Aorta (tissue), 5 donors: Measurements from ENCODE around the gene C9orf78. TPM values are rescaled to one million over a fixed set of nuclear protein-coding genes. Genes with fewer than 3 reads are reported as not detected.

Experiments
- ATAC-seq: fragments of 200-7000 bp; cut with Tn5 transposase; one replicate; pipeline ENCODE4 v1.9.1; 2022; ENCODE audit warnings: moderate library complexity; ENCODE audit not compliant: low FRiP score
- DNase-seq, 2 donors: peaks; one replicate each; pipeline ENCODE4 v3.0.0-alpha.2; 2020
- H3K27ac ChIP-seq, 2 donors: one replicate each; pipeline ENCODE4 v1.5.1; 2013; ENCODE audit warnings: low read length in 2 of 2, mild to moderate bottlenecking in 2 of 2, moderate library complexity in 2 of 2, control low read depth in 1 of 2, inconsistent platforms in 1 of 2, low read depth in 1 of 2
- H3K27me3 ChIP-seq, 2 donors: one replicate each; pipeline ENCODE4 v1.6.1; 2013; ENCODE audit warnings: control low read depth in 1 of 2, low read length in 1 of 2, mild to moderate bottlenecking in 1 of 2, moderate library complexity in 1 of 2; ENCODE audit not compliant: insufficient read depth in 2 of 2, control insufficient read depth in 1 of 2
- H3K36me3 ChIP-seq, 2 donors: one replicate each; pipeline ENCODE4 v1.6.1; 2013; ENCODE audit warnings: control low read depth in 1 of 2, low read length in 1 of 2, mild to moderate bottlenecking in 1 of 2; ENCODE audit not compliant: insufficient read depth in 2 of 2, control insufficient read depth in 1 of 2
- H3K4me1 ChIP-seq, 2 donors: one replicate each; pipeline ENCODE4 v1.6.1; 2013; ENCODE audit warnings: low read length in 2 of 2, control low read depth in 1 of 2, mild to moderate bottlenecking in 1 of 2, moderate library complexity in 1 of 2; ENCODE audit not compliant: insufficient read depth in 2 of 2, control insufficient read depth in 1 of 2
- H3K4me3 ChIP-seq, 2 donors: one replicate each; pipeline ENCODE4 v1.5.1; 2013; ENCODE audit warnings: low read length in 2 of 2, control low read depth in 1 of 2, mild to moderate bottlenecking in 1 of 2
- H3K9me3 ChIP-seq: one replicate; pipeline ENCODE4 v1.6.1; 2013; ENCODE audit warnings: mild to moderate bottlenecking, low read length; ENCODE audit not compliant: control insufficient read depth
- WGBS, 2 donors: extraction: QIAGEN DNeasy Blood & Tissue Kit; methylation state at CpG; one replicate each; pipeline ENCODE4 v1.1.7; 2013; 5-methylcytosine and 5-hydroxymethylcytosine counted together
- intact Hi-C, 2 donors: fragments of 100-400 bp; cut with DNase I; formaldehyde crosslinking; loops; one replicate each; pipeline versions ENCODE4 v1.14.2 to v1.15.0; 2022
- polyA plus RNA-seq, 2 donors: library from polyadenylated mRNA; stranded (reverse); fragments of 200-250 nt; gene quantifications; one replicate each; pipeline ENCODE4 v1.2.3, GENCODE V29; 2013
- total RNA-seq, 2 donors: library from RNA; stranded (reverse); fragmentation: NEBNext Ultra II Directional; extraction: Animal tissue kit (Norgen Biotek cat#: 25700); gene quantifications; one replicate each; pipeline ENCODE4 v1.2.1, GENCODE V29; 2021
- donor health status: healthy with polysubstance abuse.
- donor health status: Bipolar disorder and iron deficiency.
- donor health status: DM: no; HTN: no; CAD: no.
- donor health status: DM: no; HTN: no; CAD: no.
- donor health status: DM: yes; HTN: yes; CAD: no.

C9orf78 gene
- total and polyA plus RNA-seq, 4 donors = 33.8 to 93.0 (median 52.8) TPM

- H3K36me3 ChIP-seq = peaks cover 0 to 8% of the 10 kb centered on the region in 2 donors
These were observed 26.4 kb upstream of the C9orf78 start for GRCh38 chr9:129861447-129861827.

GRCh38 chr9:129860653-129861446 is 25.8 kb upstream of the C9orf78 start:
- intact Hi-C loops = no loop called here
- no peak for DNase-seq
- WGBS, 2 donors = 73 to 75% methylated on average over 11 of the region's 11 CpGs
- H3K27me3 ChIP-seq = no peaks in the 10 kb centered on the region
- peaks cover 0 to 9% of the 10 kb centered on the region in 2 donors for H3K4me1 ChIP-seq
- ATAC-seq = no peak
- no peaks in the 10 kb centered on the region for H3K9me3 ChIP-seq
- no peak overlapping the region for H3K27ac ChIP-seq
- H3K4me3 ChIP-seq = no peak overlapping the region
- peaks cover 0 to 5% of the 10 kb centered on the region in 2 donors for H3K36me3 ChIP-seq

More at GRCh38 chr9:129861447-129861827, 26.4 kb upstream of the C9orf78 start:
- Histone ChIP-seq H3K9me3 (no peaks in the 10 kb centered on the region), H3K27ac (no peak overlapping the region), H3K4me3 (no peak overlapping the region), H3K27me3 (no peaks in the 10 kb centered on the region), H3K4me1 (peaks cover 0 to 5% of the 10 kb centered on the region in 2 donors)
- DNase-seq = no peak
- WGBS, 2 donors = 83 to 84% methylated on average over 12 of the region's 12 CpGs
- intact Hi-C loops = no loop called here
- no peak for ATAC-seq

DNA sequence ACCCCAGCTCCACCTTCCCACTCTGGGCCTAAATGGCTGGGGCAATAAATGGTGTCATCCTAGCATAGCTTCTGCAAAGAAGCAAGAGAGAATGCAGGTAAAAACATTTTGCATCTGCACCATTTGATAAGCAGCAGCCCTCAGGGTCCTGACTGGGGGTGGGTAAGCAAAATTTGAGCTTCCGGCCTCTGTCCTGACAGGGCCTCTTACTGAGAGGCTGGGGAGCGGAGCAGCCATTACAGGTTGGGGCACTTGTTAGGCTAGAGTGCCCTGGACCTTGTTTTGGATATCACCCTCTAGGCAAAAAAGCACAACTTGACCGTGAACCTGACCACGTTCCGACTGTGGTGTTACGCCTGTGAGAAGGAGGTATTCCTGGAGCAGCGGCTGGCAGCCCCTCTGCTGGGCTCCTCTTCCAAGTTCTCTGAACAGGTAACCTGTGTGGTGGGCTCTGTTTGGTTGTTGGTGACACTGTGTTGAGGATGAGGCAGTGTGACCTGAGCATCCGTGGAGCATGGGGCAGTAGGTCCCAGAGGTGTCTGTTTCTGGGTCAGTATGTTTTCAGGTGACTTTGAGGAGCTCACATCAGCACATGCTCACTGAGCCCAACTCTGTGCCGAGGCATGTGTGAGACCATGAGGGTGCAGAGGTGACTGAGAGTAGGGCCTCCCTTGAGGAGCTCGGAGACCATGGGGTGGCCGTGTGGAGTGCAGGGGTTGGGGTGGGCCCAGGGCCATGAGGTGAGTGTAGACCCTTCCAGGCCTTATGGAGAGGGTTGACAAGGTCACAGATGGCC is 23.3 kb upstream of the C9orf78 start:
- H3K4me3 ChIP-seq = no peak overlapping the region
- H3K36me3 ChIP-seq = peaks cover 0 to 5% of the 10 kb centered on the region in 2 donors
- H3K27ac ChIP-seq = peak overlapping the region in 1 of 2 donors; percentile 12
- H3K9me3 ChIP-seq = no peaks in the 10 kb centered on the region
- no peak for DNase-seq
- H3K27me3 ChIP-seq = no peaks in the 10 kb centered on the region
- intact Hi-C loops = no loop called here
- 85 to 86% methylated on average over 11 of the region's 11 CpGs for WGBS, 2 donors
- ATAC-seq = no peak
- H3K4me1 ChIP-seq = peaks cover 0 to 9% of the 10 kb centered on the region in 2 donors

GRCh38 chr9:129857207-129857606 is 22.1 kb upstream of the C9orf78 start:
- 60 to 63% methylated on average over 7 of the region's 7 CpGs for WGBS, 2 donors
- no peak for ATAC-seq
- H3K4me1 ChIP-seq = peaks cover 0 to 9% of the 10 kb centered on the region in 2 donors
- intact Hi-C loops = no loop called here
- H3K27me3 ChIP-seq = no peaks in the 10 kb centered on the region
- DNase-seq = no peak
- no peaks in the 10 kb centered on the region for H3K9me3 ChIP-seq
- H3K4me3 ChIP-seq = no peak overlapping the region
- peak overlapping the region; percentile 12 to 92 for H3K27ac ChIP-seq
- H3K36me3 ChIP-seq = peaks cover 0 to 6% of the 10 kb centered on the region in 2 donors

- WGBS, 2 donors = 95 to 97% methylated on average over 4 of the region's 4 CpGs
- intact Hi-C loops = no loop called here
- no peak overlapping the region for H3K4me3 ChIP-seq
- DNase-seq (no peak), ATAC-seq (no peak)
- peak overlapping the region in 1 of 2 donors; percentile 58 for H3K27ac ChIP-seq
- peaks cover 0 to 6% of the 10 kb centered on the region in 2 donors for H3K36me3 ChIP-seq
- peaks cover 0 to 9% of the 10 kb centered on the region in 2 donors for H3K4me1 ChIP-seq
- no peaks in the 10 kb centered on the region for H3K27me3 ChIP-seq
- no peaks in the 10 kb centered on the region for H3K9me3 ChIP-seq
These were observed 19.6 kb upstream of the C9orf78 start for GRCh38 chr9:129854588-129855110.

GRCh38 chr9:129853614-129854013 is 18.5 kb upstream of the C9orf78 start:
- no peaks in the 10 kb centered on the region for H3K27me3 ChIP-seq
- no peak overlapping the region for H3K4me3 ChIP-seq
- intact Hi-C loops = no loop called here
- 57 to 60% methylated on average over 3 of the region's 3 CpGs for WGBS, 2 donors
- peaks cover 0 to 6% of the 10 kb centered on the region in 2 donors for H3K36me3 ChIP-seq
- no peaks in the 10 kb centered on the region for H3K9me3 ChIP-seq
- H3K27ac ChIP-seq = peak overlapping the region in 1 of 2 donors; percentile 32
- peaks cover 0 to 9% of the 10 kb centered on the region in 2 donors for H3K4me1 ChIP-seq
- DNase-seq (no peak), ATAC-seq (no peak)

DNA sequence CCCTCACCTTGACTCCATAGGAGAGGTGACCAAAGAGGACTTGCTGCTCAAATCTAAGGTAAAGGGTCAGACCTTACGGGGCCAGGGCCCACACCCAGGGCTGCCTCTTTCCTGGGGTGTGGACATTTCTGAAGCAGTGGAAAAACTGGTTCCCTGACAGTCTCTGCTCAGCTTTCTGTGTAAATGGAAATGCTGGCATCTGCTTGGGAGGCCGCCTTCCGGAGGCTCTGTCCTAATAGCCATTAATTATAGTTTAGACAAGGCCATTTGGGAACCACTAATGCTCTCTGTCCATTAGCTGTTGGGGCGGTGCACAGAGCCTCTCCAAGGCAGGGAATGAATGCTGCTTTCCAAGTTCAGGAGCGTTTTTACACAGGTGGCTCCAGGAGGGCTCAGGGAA is 17.5 kb upstream of the C9orf78 start:
- Histone ChIP-seq H3K36me3 (peaks cover 0 to 6% of the 10 kb centered on the region in 2 donors), H3K4me1 (peaks cover 0 to 9% of the 10 kb centered on the region in 2 donors), H3K4me3 (no peak overlapping the region), H3K27ac (peak overlapping the region in 1 of 2 donors; percentile 55), H3K27me3 (no peaks in the 10 kb centered on the region), H3K9me3 (no peaks in the 10 kb centered on the region)
- intact Hi-C loops = no loop called here
- ATAC-seq (no peak), DNase-seq (no peak)
- WGBS, 2 donors = 72 to 88% methylated on average over 5 of the region's 5 CpGs

DNA sequence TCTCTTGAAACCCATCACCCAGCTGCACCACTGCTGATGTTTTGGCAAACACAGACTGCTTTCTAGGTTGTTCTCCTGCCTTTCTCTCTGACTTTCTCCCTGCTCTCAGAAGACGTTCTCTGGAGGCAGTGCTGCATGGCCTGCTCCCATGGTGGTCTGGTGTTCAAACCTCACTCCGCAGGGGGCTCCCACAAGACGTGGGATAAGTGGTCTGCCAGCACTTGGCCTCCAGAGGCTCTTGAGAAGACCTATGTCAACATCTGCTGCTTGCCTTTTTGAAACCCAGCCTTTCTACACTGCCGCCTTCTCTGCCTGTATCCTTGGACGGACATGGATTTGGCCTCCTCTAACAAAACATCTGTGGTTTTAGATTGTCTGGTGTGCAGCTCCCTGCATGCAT is 16.7 kb upstream of the C9orf78 start:
- Histone ChIP-seq H3K4me3 (no peak overlapping the region), H3K36me3 (peaks cover 0 to 6% of the 10 kb centered on the region in 2 donors), H3K27ac (peak overlapping the region; percentile 33 to 66), H3K27me3 (no peaks in the 10 kb centered on the region), H3K9me3 (no peaks in the 10 kb centered on the region), H3K4me1 (peaks cover 0 to 7% of the 10 kb centered on the region in 2 donors)
- intact Hi-C loops = no loop called here
- ATAC-seq (no peak), DNase-seq (peak in 1 of 2 donors; percentile 69)
- WGBS, 2 donors = 71 to 77% methylated on average over 5 of the region's 5 CpGs
